KG1 (cell line): ENCODE results near the gene PTH1R.

Experiments
- DNase-seq: peaks from one replicate; lab custom pipeline; 2025; lab: John Stamatoyannopoulos, UW

PTH1R gene

GRCh38 chr3:46877406-46878125 is at the start of gene PTH1R:
PTH1R (plus strand) TSS chr3:46877721; CDS start chr3:46883560, 5,839 bp downstream.
- no peak for DNase-seq

GRCh38 chr3:46829699-46830208 is 47.8 kb upstream of the PTH1R start:
- no peak for DNase-seq

GRCh38 chr3:46830801-46831200 is 46.7 kb upstream of the PTH1R start:
- no peak for DNase-seq

- no peak for DNase-seq
Measured at GRCh38 chr3:46831316-46831715, 46.2 kb upstream of the PTH1R start.

GRCh38 chr3:46831841-46832240 is 45.7 kb upstream of the PTH1R start:
- DNase-seq: no peak

GRCh38 chr3:46833346-46834300 is 43.9 kb upstream of the PTH1R start:
- DNase-seq: no peak

GRCh38 chr3:46835054-46835453 is 42.5 kb upstream of the PTH1R start:
- DNase-seq: no peak

GRCh38 chr3:46835491-46835890 is 42.0 kb upstream of the PTH1R start:
- DNase-seq: no peak

GRCh38 chr3:46838301-46838700 is 39.2 kb upstream of the PTH1R start:
- no peak for DNase-seq

- no peak for DNase-seq
Measured at GRCh38 chr3:46840491-46840890, 37.0 kb upstream of the PTH1R start.

GRCh38 chr3:46843508-46843907 is 34.0 kb upstream of the PTH1R start:
- no peak for DNase-seq

- no peak for DNase-seq
Measured at GRCh38 chr3:46844397-46844796, 33.1 kb upstream of the PTH1R start.

- no peak for DNase-seq
Measured at GRCh38 chr3:46844881-46845312, 32.6 kb upstream of the PTH1R start.

GRCh38 chr3:46845397-46845859 is 32.1 kb upstream of the PTH1R start:
- DNase-seq: no peak

GRCh38 chr3:46845860-46846623 is 31.5 kb upstream of the PTH1R start:
- DNase-seq: peak; percentile 41

GRCh38 chr3:46846624-46847542 is 30.6 kb upstream of the PTH1R start:
- DNase-seq: no peak

GRCh38 chr3:46847744-46848143 is 29.8 kb upstream of the PTH1R start:
- no peak for DNase-seq

GRCh38 chr3:46848271-46849044 is 29.1 kb upstream of the PTH1R start:
- no peak for DNase-seq

- DNase-seq: no peak
Measured at GRCh38 chr3:46849045-46849631, 28.4 kb upstream of the PTH1R start.
